Effector memory CD4-positive, alpha-beta T cell (primary cell): ENCODE data around the gene MACROD2.

ENCODE experiments used
- DNase-seq, 3 donors: peaks; one replicate each; pipeline ENCODE4 v3.0.0-alpha.2; 2020
- H3K27ac ChIP-seq: 2 replicates; pipeline ENCODE4 v1.7.0; 2013; ENCODE audit warnings: mild to moderate bottlenecking, low read length, moderate library complexity; ENCODE audit not compliant: insufficient read depth, poor library complexity, severe bottlenecking
- H3K27me3 ChIP-seq: replicated peaks from 2 replicates; pipeline ENCODE4 v1.7.0; 2013; ENCODE audit warnings: mild to moderate bottlenecking, low read length; ENCODE audit not compliant: insufficient read depth, control insufficient read depth, poor library complexity, severe bottlenecking
- H3K36me3 ChIP-seq: 2 replicates; pipeline ENCODE4 v1.7.0; 2013; ENCODE audit warnings: mild to moderate bottlenecking, low read length, moderate library complexity; ENCODE audit not compliant: control insufficient read depth, insufficient read depth
- H3K4me1 ChIP-seq: 2 replicates; pipeline ENCODE4 v1.7.0; 2013; ENCODE audit warnings: low read length, mild to moderate bottlenecking; ENCODE audit not compliant: control insufficient read depth, insufficient read depth, poor library complexity, severe bottlenecking
- H3K4me3 ChIP-seq: 2 replicates; pipeline ENCODE4 v1.7.0; 2013; ENCODE audit warnings: low read length, low read depth, mild to moderate bottlenecking; ENCODE audit not compliant: insufficient read depth, poor library complexity, severe bottlenecking
- H3K9me3 ChIP-seq: 2 replicates; pipeline ENCODE4 v1.7.0; 2013; ENCODE audit warnings: mild to moderate bottlenecking, low read length, moderate library complexity; ENCODE audit not compliant: control insufficient read depth

MACROD2 gene

DNA sequence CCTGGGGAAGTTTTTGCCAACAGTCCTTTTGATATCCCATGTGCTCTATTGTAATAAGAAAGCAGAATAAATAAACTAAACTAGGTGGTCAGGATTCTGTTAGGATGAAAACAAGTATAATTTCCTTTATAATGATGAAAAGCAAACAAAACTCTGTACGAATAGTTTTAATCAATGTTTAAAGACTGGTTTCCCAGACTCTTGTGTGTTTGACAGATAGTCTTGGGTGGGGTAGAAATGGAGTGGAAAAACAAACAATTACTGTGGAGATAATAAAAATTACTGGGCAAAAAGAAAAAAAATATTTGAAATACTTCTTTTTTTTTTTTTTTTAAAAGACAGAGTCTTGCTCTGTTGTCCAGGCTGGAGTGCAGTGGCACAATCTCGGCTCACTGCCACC lies 494.2 kb downstream of the MACROD2 start:
- no peak overlapping the region for H3K4me3 ChIP-seq

DNA sequence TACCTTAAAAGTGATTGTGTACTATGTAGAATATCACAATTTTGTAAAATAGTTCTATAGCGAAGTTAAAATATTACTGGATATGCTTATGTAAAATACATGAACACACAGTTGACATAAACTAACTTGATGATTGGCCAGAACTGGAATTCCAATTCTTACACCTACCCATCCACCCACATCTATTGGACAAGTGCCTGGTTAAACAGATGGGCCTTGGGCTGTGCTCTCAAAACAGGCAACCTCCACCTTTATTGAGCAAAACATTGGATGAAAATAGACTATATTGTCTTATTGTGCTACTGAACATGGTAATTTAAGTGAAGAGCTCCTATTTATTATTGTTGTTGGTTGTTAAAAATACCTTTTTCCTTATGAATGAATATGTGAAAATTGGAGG lies 496.1 kb downstream of the MACROD2 start:
- no peaks in the 10 kb centered on the region for H3K36me3 ChIP-seq
- no peak for DNase-seq
- H3K27ac ChIP-seq = no peak overlapping the region
- no peaks in the 10 kb centered on the region for H3K27me3 ChIP-seq
- H3K4me3 ChIP-seq = no peak overlapping the region
- no peaks in the 10 kb centered on the region for H3K4me1 ChIP-seq
- no peaks in the 10 kb centered on the region for H3K9me3 ChIP-seq

More for the DNA sequence above, 494.2 kb downstream of the MACROD2 start:
- Histone ChIP-seq H3K36me3 (no peaks in the 10 kb centered on the region), H3K4me1 (no peaks in the 10 kb centered on the region), H3K9me3 (no peaks in the 10 kb centered on the region), H3K27me3 (no peaks in the 10 kb centered on the region), H3K27ac (no peak overlapping the region)
- no peak for DNase-seq

DNA sequence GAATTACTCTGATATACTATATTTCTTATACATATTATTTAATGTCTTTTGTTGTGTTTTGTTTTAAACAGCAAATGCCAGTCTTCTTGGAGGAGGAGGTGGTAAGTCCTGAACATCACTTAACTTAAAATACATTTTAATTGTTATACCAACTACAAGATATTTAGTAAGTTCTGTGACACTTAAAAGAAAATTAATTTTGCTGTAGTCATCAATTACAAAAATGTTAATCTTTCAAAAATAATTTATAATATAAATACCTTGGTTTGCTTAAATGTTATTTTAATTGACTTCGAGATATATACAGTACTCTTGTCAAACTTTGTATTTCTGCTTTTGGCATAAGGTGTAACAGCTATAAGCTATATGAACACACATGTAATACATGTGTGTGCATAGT lies 498.1 kb downstream of the MACROD2 start:
- Histone ChIP-seq H3K4me1 (no peaks in the 10 kb centered on the region), H3K36me3 (no peaks in the 10 kb centered on the region), H3K27me3 (no peaks in the 10 kb centered on the region), H3K9me3 (no peaks in the 10 kb centered on the region), H3K27ac (no peak overlapping the region), H3K4me3 (no peak overlapping the region)
- no peak for DNase-seq

DNA sequence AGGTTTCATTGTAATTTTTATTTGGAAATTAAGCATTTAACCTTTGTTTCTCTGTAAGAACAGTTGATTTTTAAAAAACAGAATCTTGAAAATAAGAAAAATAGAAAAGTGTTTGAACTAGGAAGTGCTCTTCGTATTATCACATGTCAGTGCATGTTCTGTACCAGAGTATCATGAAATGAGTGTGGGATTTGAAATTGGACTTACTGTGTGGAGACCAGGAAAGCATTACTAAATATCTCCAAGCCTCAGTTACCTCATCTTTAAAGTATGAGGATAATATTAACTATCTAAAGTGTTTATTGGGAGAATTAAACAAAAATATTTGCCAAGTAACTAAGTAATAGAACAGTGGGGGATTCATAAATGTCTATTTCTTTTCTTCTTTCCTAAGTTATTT lies 499.0 kb downstream of the MACROD2 start:
- DNase-seq = no peak
- Histone ChIP-seq H3K9me3 (no peaks in the 10 kb centered on the region), H3K36me3 (no peaks in the 10 kb centered on the region), H3K4me3 (no peak overlapping the region), H3K4me1 (no peaks in the 10 kb centered on the region), H3K27ac (no peak overlapping the region), H3K27me3 (no peaks in the 10 kb centered on the region)

GRCh38 chr20:14495066-14495465 lies 499.8 kb downstream of the MACROD2 start:
- no peak for DNase-seq
- Histone ChIP-seq H3K4me1 (no peaks in the 10 kb centered on the region), H3K9me3 (no peaks in the 10 kb centered on the region)

GRCh38 chr20:14497004-14497403 lies 501.7 kb downstream of the MACROD2 start:
- Histone ChIP-seq H3K4me1 (no peaks in the 10 kb centered on the region), H3K27ac (no peak overlapping the region), H3K36me3 (no peaks in the 10 kb centered on the region), H3K9me3 (no peaks in the 10 kb centered on the region), H3K4me3 (no peak overlapping the region), H3K27me3 (no peaks in the 10 kb centered on the region)
- no peak for DNase-seq

More at GRCh38 chr20:14495066-14495465, 499.8 kb downstream of the MACROD2 start:
- Histone ChIP-seq H3K36me3 (no peaks in the 10 kb centered on the region), H3K27me3 (no peaks in the 10 kb centered on the region), H3K27ac (no peak overlapping the region), H3K4me3 (no peak overlapping the region)

GRCh38 chr20:14498772-14499171 lies 503.5 kb downstream of the MACROD2 start:
- H3K36me3 ChIP-seq = no peaks in the 10 kb centered on the region
- DNase-seq = no peak
- no peaks in the 10 kb centered on the region for H3K27me3 ChIP-seq
- no peak overlapping the region for H3K4me3 ChIP-seq
- H3K4me1 ChIP-seq = no peaks in the 10 kb centered on the region
- no peaks in the 10 kb centered on the region for H3K9me3 ChIP-seq
- no peak overlapping the region for H3K27ac ChIP-seq

GRCh38 chr20:14505476-14505875 lies 510.2 kb downstream of the MACROD2 start:
- Histone ChIP-seq H3K9me3 (peaks cover 6% of the 10 kb centered on the region), H3K4me1 (no peaks in the 10 kb centered on the region), H3K27ac (no peak overlapping the region), H3K4me3 (no peak overlapping the region), H3K27me3 (no peaks in the 10 kb centered on the region), H3K36me3 (no peaks in the 10 kb centered on the region)
- DNase-seq = no peak

- H3K36me3 ChIP-seq = no peaks in the 10 kb centered on the region
- peaks cover 6% of the 10 kb centered on the region for H3K9me3 ChIP-seq
- H3K27me3 ChIP-seq = no peaks in the 10 kb centered on the region
- H3K27ac ChIP-seq = no peak overlapping the region
- DNase-seq = no peak
- H3K4me1 ChIP-seq = no peaks in the 10 kb centered on the region
- H3K4me3 ChIP-seq = no peak overlapping the region
These were observed 512.4 kb downstream of the MACROD2 start for GRCh38 chr20:14507711-14508110.

- H3K36me3 ChIP-seq = no peaks in the 10 kb centered on the region
- no peaks in the 10 kb centered on the region for H3K4me1 ChIP-seq
- H3K27ac ChIP-seq = no peak overlapping the region
- DNase-seq = no peak
- H3K4me3 ChIP-seq = no peak overlapping the region
- H3K9me3 ChIP-seq = peaks cover 6% of the 10 kb centered on the region
- no peaks in the 10 kb centered on the region for H3K27me3 ChIP-seq
These were observed 515.0 kb downstream of the MACROD2 start for GRCh38 chr20:14510341-14510740.

DNA sequence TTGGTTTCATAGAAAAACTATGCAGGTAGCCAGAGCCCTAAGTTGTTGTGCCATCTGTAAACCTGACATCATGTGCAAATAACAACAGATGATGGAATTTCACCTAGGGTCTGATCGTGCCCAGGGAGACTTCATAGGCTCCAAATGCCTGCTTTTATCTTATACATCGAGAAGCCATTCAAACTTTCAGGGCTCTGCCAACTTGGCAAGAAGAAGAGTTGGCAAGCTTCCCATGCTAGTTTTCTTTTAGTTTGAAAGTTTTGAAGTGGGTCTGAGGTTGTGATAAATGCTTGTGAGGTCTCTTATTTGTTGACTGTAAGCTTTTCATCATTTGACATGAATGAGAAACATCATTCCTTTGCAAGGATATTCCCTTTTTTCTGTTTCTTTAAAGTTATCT lies 517.5 kb downstream of the MACROD2 start:
- Histone ChIP-seq H3K9me3 (peaks cover 1% of the 10 kb centered on the region), H3K27ac (no peak overlapping the region)
- no peak for DNase-seq

More for the DNA sequence above, 517.5 kb downstream of the MACROD2 start:
- Histone ChIP-seq H3K4me1 (no peaks in the 10 kb centered on the region), H3K27me3 (no peaks in the 10 kb centered on the region), H3K36me3 (no peaks in the 10 kb centered on the region), H3K4me3 (no peak overlapping the region)
